SK-N-SH treated with all-trans-retinoic acid at 6 μM for 48 hours (cell line): ENCODE measurements around the gene FBXW11.

Experiments
- ARNTL ChIP-seq: fragments of 450-650 bp; formaldehyde crosslinking; IDR thresholded peaks from 2 replicates; pipeline ENCODE4 v1.5.0; 2020; ENCODE audit warnings: low read depth, mild to moderate bottlenecking, moderate library complexity, borderline replicate concordance
- CSDC2 ChIP-seq: fragments of 250-450 bp; sonication (Bioruptor Pico); IDR thresholded peaks from 2 replicates; pipeline ENCODE4 v1.5.0; 2020; ENCODE audit warnings: mild to moderate bottlenecking, moderate library complexity
- ESRRG ChIP-seq: fragments of 250-450 bp; sonication (Bioruptor Pico); IDR thresholded peaks from 2 replicates; pipeline ENCODE4 v1.6.1; 2021; ENCODE audit warnings: mild to moderate bottlenecking
- GLIS3 ChIP-seq: fragments of 250-450 bp; sonication (Bioruptor Pico); IDR thresholded peaks from 2 replicates; pipeline ENCODE4 v1.5.0; 2020; ENCODE audit warnings: mild to moderate bottlenecking, moderate library complexity
- ISL1 ChIP-seq: fragments of 250-450 bp; sonication (Bioruptor Pico); IDR thresholded peaks from 2 replicates; pipeline ENCODE4 v2.1.2; 2022; ENCODE audit warnings: mild to moderate bottlenecking, moderate library complexity
- PATZ1 ChIP-seq: fragments of 250-450 bp; sonication (Bioruptor Pico); IDR thresholded peaks from 2 replicates; pipeline ENCODE4 v1.8.0; 2020; ENCODE audit warnings: mild to moderate bottlenecking, moderate library complexity, borderline replicate concordance
- POU6F1 ChIP-seq: fragments of 250-450 bp; sonication (Bioruptor Pico); IDR thresholded peaks from 2 replicates; pipeline ENCODE4 v1.8.0; 2021; ENCODE audit warnings: low read depth, mild to moderate bottlenecking, moderate library complexity, borderline replicate concordance
- RARB ChIP-seq: fragments of 250-450 bp; sonication (Bioruptor Pico); IDR thresholded peaks from 2 replicates; pipeline ENCODE4 v1.8.0; 2021; ENCODE audit warnings: mild to moderate bottlenecking, moderate library complexity
- SNAI2 ChIP-seq: fragments of 250-450 bp; sonication (Bioruptor Pico); IDR thresholded peaks from 2 replicates; pipeline ENCODE4 v1.5.0; 2020; ENCODE audit warnings: mild to moderate bottlenecking, moderate library complexity
- ZC3H10 ChIP-seq: fragments of 250-450 bp; sonication (Bioruptor Pico); IDR thresholded peaks from 2 replicates; pipeline ENCODE4 v1.5.1; 2021; ENCODE audit warnings: mild to moderate bottlenecking, moderate library complexity
- ZFP3 ChIP-seq: fragments of 250-450 bp; sonication (Bioruptor Pico); IDR thresholded peaks from 2 replicates; pipeline ENCODE4 v1.5.0; 2020; ENCODE audit warnings: mild to moderate bottlenecking, moderate library complexity
- ZNF8 ChIP-seq: fragments of 450-650 bp; formaldehyde crosslinking; IDR thresholded peaks from 2 replicates; pipeline ENCODE4 v1.5.0; 2020; ENCODE audit warnings: mild to moderate bottlenecking, moderate library complexity

GRCh38 chr5:171863935-171864334, 142.5 kb downstream of the FBXW11 start:
- TF ChIP-seq ZFP3, result no peak
- no peak for TF ChIP-seq ESRRG
- TF ChIP-seq ARNTL (CRISPR knock-in tag), result no peak
- TF ChIP-seq ISL1 (CRISPR knock-in tag), result no peak
- no peak for TF ChIP-seq GLIS3 (CRISPR knock-in tag)
- no peak for TF ChIP-seq SNAI2 (CRISPR knock-in tag)
- TF ChIP-seq PATZ1 (CRISPR knock-in tag), result no peak
- TF ChIP-seq POU6F1, result no peak
- TF ChIP-seq RARB (CRISPR knock-in tag), result no peak
- no peak for TF ChIP-seq ZNF8 (CRISPR knock-in tag)
- no peak for TF ChIP-seq ZC3H10
- TF ChIP-seq CSDC2 (CRISPR knock-in tag), result no peak
